C4-2B (cell line): ENCODE data around the gene LDLRAD3.

Experiments used
- CTCF ChIP-seq: fragments of 450-650 bp; conservative IDR thresholded peaks from 2 replicates; pipeline ENCODE4 v1.5.1; 2017; ENCODE audit warnings: mild to moderate bottlenecking
- ZFX ChIP-seq: fragments of 450-650 bp; IDR thresholded peaks from 2 replicates; pipeline ENCODE4 v1.6.1; 2017

GRCh38 chr11:36079878-36080675, 136.2 kb downstream of the LDLRAD3 start:
- TF ChIP-seq CTCF: no peak
- no peak for TF ChIP-seq ZFX
